Measurements from ENCODE around the gene S100A6.

Gene S100A6

GRCh38 chr1:153541641-153542590 is 6.1 kb upstream of the S100A6 start:
- Histone ChIP-seq H3K9ac (ENCODE audit: low read depth, low read length) (no peak overlapping the region), H4K20me1 (ENCODE audit: insufficient read depth, low read length) (no peaks in the 10 kb centered on the region), H3K27me3 (ENCODE audit: insufficient read depth, low read length, poor library complexity) (no peaks in the 10 kb centered on the region), H3K4me3 (ENCODE audit: low read depth in 1 of 2, low read length in 2 of 2) (no peak overlapping the region), H3K4me1 (ENCODE audit: insufficient read depth, low read length) (peaks cover 73% of the 10 kb centered on the region), H3K79me2 (ENCODE audit: insufficient read depth, low read length) (no peaks in the 10 kb centered on the region), H3K36me3 (ENCODE audit: insufficient read depth, low read length) (no peaks in the 10 kb centered on the region), H3K27ac (ENCODE audit: low read length) (peak overlapping the region; percentile 78), H3K9me3 (ENCODE audit: insufficient read depth, low read length, severe bottlenecking) (no peaks in the 10 kb centered on the region), H3K4me2 (ENCODE audit: insufficient read depth, low read length) (no peak overlapping the region), H2AFZ (ENCODE audit: low read depth, low read length) (no peak overlapping the region)
- TF ChIP-seq EZH2 (IDR thresholded peaks at IDR 0.05; ENCODE audit: borderline replicate concordance, low read depth, low read length, severe bottlenecking) (no peak), CTCF (IDR thresholded peaks at IDR 0.05; ENCODE audit: borderline replicate concordance, extremely low read depth, low read length, poor library complexity, severe bottlenecking) (no peak)
- DNase-seq, result no peak
- ATAC-seq (ENCODE audit: insufficient read depth, low read depth), result no peak

GRCh38 chr1:153540394-153541361 is 4.9 kb upstream of the S100A6 start, which contains the start of gene S100A5:
TSS of gene S100A5 (minus strand) at chr1:153540934. CDS start at chr1:153540191, 743 bp downstream.
- Histone ChIP-seq H3K79me2 (ENCODE audit: insufficient read depth, low read length) (no peaks in the 10 kb centered on the region), H3K4me1 (ENCODE audit: insufficient read depth, low read length) (peaks cover 64% of the 10 kb centered on the region), H3K4me3 (ENCODE audit: low read depth in 1 of 2, low read length in 2 of 2) (no peak within 1 kb of the TSS), H3K9ac (ENCODE audit: low read depth, low read length) (no peak within 1 kb of the TSS), H3K4me2 (ENCODE audit: insufficient read depth, low read length) (peak within 1 kb of the TSS; percentile 1; the same call in 1 of the 2 replicates), H3K36me3 (ENCODE audit: insufficient read depth, low read length) (no peaks in the 10 kb centered on the region), H3K27ac (ENCODE audit: low read length) (peak within 1 kb of the TSS; percentile 78), H2AFZ (ENCODE audit: low read depth, low read length) (peak within 1 kb of the TSS; percentile 68), H3K27me3 (ENCODE audit: insufficient read depth, low read length, poor library complexity) (no peaks in the 10 kb centered on the region), H4K20me1 (ENCODE audit: insufficient read depth, low read length) (no peaks in the 10 kb centered on the region), H3K9me3 (ENCODE audit: insufficient read depth, low read length, severe bottlenecking) (no peaks in the 10 kb centered on the region)
- ATAC-seq (ENCODE audit: insufficient read depth, low read depth) (peak; percentile 75), DNase-seq (peak; percentile 88)
- TF ChIP-seq EZH2 (IDR thresholded peaks at IDR 0.05; ENCODE audit: borderline replicate concordance, low read depth, low read length, severe bottlenecking) (no peak), CTCF (IDR thresholded peaks at IDR 0.05; ENCODE audit: borderline replicate concordance, extremely low read depth, low read length, poor library complexity, severe bottlenecking) (no peak)

GRCh38 chr1:153539395-153540093 is 3.8 kb upstream of the S100A6 start:
- DNase-seq (no peak), ATAC-seq (ENCODE audit: insufficient read depth, low read depth) (no peak)
- Histone ChIP-seq H3K27me3 (ENCODE audit: insufficient read depth, low read length, poor library complexity) (no peaks in the 10 kb centered on the region), H3K9me3 (ENCODE audit: insufficient read depth, low read length, severe bottlenecking) (no peaks in the 10 kb centered on the region), H3K27ac (ENCODE audit: low read length) (peak overlapping the region; percentile 77), H3K4me2 (ENCODE audit: insufficient read depth, low read length) (no peak overlapping the region; the same call in 1 of the 2 replicates), H3K36me3 (ENCODE audit: insufficient read depth, low read length) (no peaks in the 10 kb centered on the region), H2AFZ (ENCODE audit: low read depth, low read length) (peak overlapping the region; percentile 68), H3K4me1 (ENCODE audit: insufficient read depth, low read length) (peaks cover 52% of the 10 kb centered on the region), H3K79me2 (ENCODE audit: insufficient read depth, low read length) (no peaks in the 10 kb centered on the region), H4K20me1 (ENCODE audit: insufficient read depth, low read length) (no peaks in the 10 kb centered on the region), H3K4me3 (ENCODE audit: low read depth in 1 of 2, low read length in 2 of 2) (no peak overlapping the region), H3K9ac (ENCODE audit: low read depth, low read length) (no peak overlapping the region)
- TF ChIP-seq EZH2 (IDR thresholded peaks at IDR 0.05; ENCODE audit: borderline replicate concordance, low read depth, low read length, severe bottlenecking), result no peak
- no peak for TF ChIP-seq CTCF (IDR thresholded peaks at IDR 0.05; ENCODE audit: borderline replicate concordance, extremely low read depth, low read length, poor library complexity, severe bottlenecking)

All from DND-41 (cell line).